T-helper 1 cell treated with Interleukin-12 subunit alpha and Interleukin-12 subunit beta and Interleukin-4 antibody, amounts not matched to agents 30 μg/mL and 1 μg/mL, for 36 hours (primary cell): Measurements from ENCODE around the gene KIRREL3.

ENCODE experiments used
- H3K27ac Mint-ChIP-seq: one replicate; pipeline ENCODE4 v1.8.0; 2021; ENCODE audit warnings: mild to moderate bottlenecking, mixed read lengths
- H3K27me3 Mint-ChIP-seq: one replicate; pipeline ENCODE4 v1.8.0; 2021; ENCODE audit warnings: low read depth, mixed read lengths
- H3K36me3 Mint-ChIP-seq: one replicate; pipeline ENCODE4 v1.8.0; 2021; ENCODE audit warnings: low read depth, mixed read lengths
- H3K4me1 Mint-ChIP-seq: one replicate; pipeline ENCODE4 v1.8.0; 2021; ENCODE audit warnings: low read depth, mixed read lengths
- H3K4me3 Mint-ChIP-seq: one replicate; pipeline ENCODE4 v1.8.0; 2021; ENCODE audit warnings: mild to moderate bottlenecking, moderate library complexity, mixed read lengths
- H3K9me3 Mint-ChIP-seq: one replicate; pipeline ENCODE4 v1.8.0; 2021; ENCODE audit warnings: mixed read lengths

The KIRREL3 gene

DNA sequence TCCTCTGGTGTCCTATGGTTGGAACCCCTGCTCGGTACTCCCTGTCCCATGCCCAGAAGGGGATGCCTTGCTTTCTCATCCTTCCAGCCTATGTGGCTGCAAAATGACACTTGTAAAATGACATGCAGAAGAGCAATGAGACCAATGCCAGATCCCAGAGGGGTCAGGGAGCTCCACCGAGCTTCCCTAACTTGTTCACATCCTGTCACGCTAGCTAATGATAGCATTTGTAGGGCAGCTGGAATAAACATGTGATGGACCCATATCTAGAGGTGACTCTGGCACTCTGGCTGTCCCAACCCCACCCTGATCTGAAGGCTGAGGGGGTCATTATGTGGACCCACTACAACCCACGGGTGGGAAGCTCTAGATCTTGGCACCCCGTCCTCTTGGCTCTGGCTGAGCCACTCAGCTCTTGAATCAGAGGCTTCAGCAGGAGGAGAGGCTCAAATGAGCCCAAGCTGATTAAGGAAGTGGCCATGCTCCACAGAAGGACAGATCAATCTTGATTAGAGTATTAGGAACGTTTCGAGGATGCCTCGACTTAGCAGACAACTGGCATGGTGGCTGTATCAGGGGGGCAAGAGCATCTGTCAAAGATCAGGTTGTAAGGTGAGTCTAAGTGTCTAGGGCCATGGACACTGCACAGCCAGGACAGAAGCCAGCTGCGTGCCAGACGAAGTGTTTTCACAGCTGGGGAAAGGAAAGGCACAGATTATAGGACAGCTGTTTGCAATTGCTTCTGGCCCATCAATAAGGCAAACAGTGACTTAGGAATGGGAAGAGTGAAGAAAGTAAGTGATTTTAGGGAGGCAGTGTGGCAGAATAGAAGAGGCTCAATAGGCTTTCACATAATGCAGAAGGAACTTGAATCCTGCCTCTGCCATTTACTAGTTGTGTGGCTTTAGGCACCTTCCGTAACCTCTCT lies 182.8 kb downstream of the KIRREL3 start:
- Mint-ChIP-seq H3K4me3 (no peak overlapping the region), H3K27me3 (peaks cover 3% of the 10 kb centered on the region)

DNA sequence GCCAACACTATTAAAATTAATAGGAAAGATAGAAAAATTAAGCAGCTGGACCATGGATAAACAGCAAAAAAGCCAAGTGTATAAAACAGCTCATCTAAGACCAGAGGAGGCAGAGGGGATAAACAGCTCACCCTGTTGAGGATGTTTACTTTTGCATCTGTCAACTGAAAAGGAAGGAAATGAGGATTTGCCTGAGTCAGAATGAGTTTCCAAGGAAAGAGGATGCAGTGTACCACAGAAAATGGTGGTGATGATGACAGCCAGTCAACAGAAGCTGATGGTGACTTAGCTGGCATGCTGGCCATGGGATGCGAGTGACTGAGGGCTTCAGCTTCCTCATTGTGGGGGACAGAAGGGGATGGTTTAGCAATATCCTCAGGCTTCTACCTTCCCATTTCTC lies 183.5 kb downstream of the KIRREL3 start:
- H3K27me3 Mint-ChIP-seq: peaks cover 3% of the 10 kb centered on the region
- peaks cover 6% of the 10 kb centered on the region for H3K4me1 Mint-ChIP-seq
- H3K27ac Mint-ChIP-seq: no peak overlapping the region
- no peaks in the 10 kb centered on the region for H3K36me3 Mint-ChIP-seq
- H3K4me3 Mint-ChIP-seq: no peak overlapping the region
- no peaks in the 10 kb centered on the region for H3K9me3 Mint-ChIP-seq

More for the DNA sequence above, 182.8 kb downstream of the KIRREL3 start:
- Mint-ChIP-seq H3K9me3 (no peaks in the 10 kb centered on the region), H3K27ac (no peak overlapping the region), H3K36me3 (no peaks in the 10 kb centered on the region), H3K4me1 (peaks cover 6% of the 10 kb centered on the region)

GRCh38 chr11:126816645-126817044 lies 183.9 kb downstream of the KIRREL3 start:
- no peaks in the 10 kb centered on the region for H3K9me3 Mint-ChIP-seq
- no peaks in the 10 kb centered on the region for H3K36me3 Mint-ChIP-seq
- H3K4me3 Mint-ChIP-seq: no peak overlapping the region
- peaks cover 3% of the 10 kb centered on the region for H3K27me3 Mint-ChIP-seq
- H3K27ac Mint-ChIP-seq: no peak overlapping the region
- H3K4me1 Mint-ChIP-seq: peaks cover 6% of the 10 kb centered on the region

DNA sequence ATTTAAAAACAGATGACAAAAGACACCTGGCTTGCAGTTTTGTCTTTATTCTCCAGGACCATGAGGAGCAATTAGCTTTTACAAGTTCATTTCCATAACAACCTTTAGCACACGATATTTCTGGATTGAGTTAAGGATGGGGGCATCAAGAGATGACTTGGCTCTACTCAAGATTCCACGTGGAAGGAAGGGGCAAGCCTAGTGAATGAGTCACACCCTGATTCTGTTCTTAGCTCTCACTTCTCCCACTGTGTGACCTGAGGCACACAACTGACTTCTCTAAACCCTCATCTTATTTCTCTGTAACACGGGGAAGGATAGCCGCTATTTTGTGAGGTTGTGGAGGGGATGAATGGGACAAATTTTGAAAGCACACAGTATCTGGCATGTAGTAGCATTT lies 185.5 kb downstream of the KIRREL3 start:
- H3K4me1 Mint-ChIP-seq: peaks cover 6% of the 10 kb centered on the region
- H3K27me3 Mint-ChIP-seq: no peaks in the 10 kb centered on the region
- no peak overlapping the region for H3K27ac Mint-ChIP-seq
- H3K9me3 Mint-ChIP-seq: no peaks in the 10 kb centered on the region
- H3K4me3 Mint-ChIP-seq: no peak overlapping the region
- H3K36me3 Mint-ChIP-seq: no peaks in the 10 kb centered on the region

GRCh38 chr11:126810776-126811175 lies 189.8 kb downstream of the KIRREL3 start:
- H3K9me3 Mint-ChIP-seq: no peaks in the 10 kb centered on the region
- no peaks in the 10 kb centered on the region for H3K27me3 Mint-ChIP-seq
- H3K4me3 Mint-ChIP-seq: no peak overlapping the region
- no peaks in the 10 kb centered on the region for H3K4me1 Mint-ChIP-seq
- no peaks in the 10 kb centered on the region for H3K36me3 Mint-ChIP-seq
- H3K27ac Mint-ChIP-seq: no peak overlapping the region

- no peaks in the 10 kb centered on the region for H3K9me3 Mint-ChIP-seq
- no peak overlapping the region for H3K27ac Mint-ChIP-seq
- H3K4me3 Mint-ChIP-seq: no peak overlapping the region
- H3K27me3 Mint-ChIP-seq: no peaks in the 10 kb centered on the region
- no peaks in the 10 kb centered on the region for H3K36me3 Mint-ChIP-seq
- no peaks in the 10 kb centered on the region for H3K4me1 Mint-ChIP-seq
These were observed 190.9 kb downstream of the KIRREL3 start for GRCh38 chr11:126809514-126810289.

- H3K4me1 Mint-ChIP-seq: no peaks in the 10 kb centered on the region
- no peak overlapping the region for H3K27ac Mint-ChIP-seq
- no peaks in the 10 kb centered on the region for H3K9me3 Mint-ChIP-seq
- H3K36me3 Mint-ChIP-seq: no peaks in the 10 kb centered on the region
- H3K27me3 Mint-ChIP-seq: no peaks in the 10 kb centered on the region
- no peak overlapping the region for H3K4me3 Mint-ChIP-seq
These were observed 191.7 kb downstream of the KIRREL3 start for GRCh38 chr11:126808836-126809235.

GRCh38 chr11:126808296-126808695 lies 192.3 kb downstream of the KIRREL3 start:
- Mint-ChIP-seq H3K4me3 (no peak overlapping the region), H3K9me3 (no peaks in the 10 kb centered on the region), H3K27me3 (no peaks in the 10 kb centered on the region), H3K4me1 (no peaks in the 10 kb centered on the region), H3K36me3 (no peaks in the 10 kb centered on the region), H3K27ac (no peak overlapping the region)

DNA sequence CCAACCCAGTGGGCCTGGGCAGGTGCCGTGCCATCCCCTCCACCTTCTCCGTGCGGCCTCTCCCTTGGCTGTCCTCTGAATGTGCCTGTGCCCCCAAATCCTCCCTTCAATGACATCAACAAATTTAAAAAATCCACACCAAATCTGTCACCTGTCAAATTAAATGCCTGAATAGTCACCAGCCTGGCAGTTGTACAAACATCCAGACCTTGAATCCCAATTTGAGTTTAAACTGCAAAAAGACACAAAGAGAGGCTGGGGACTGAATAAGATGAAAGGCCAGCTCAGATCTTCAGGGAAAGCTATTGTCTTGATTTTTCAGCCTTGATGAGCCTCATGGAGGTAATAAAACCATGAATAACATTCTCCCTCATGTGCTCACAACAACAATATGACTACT lies 194.7 kb downstream of the KIRREL3 start:
- H3K4me3 Mint-ChIP-seq: no peak overlapping the region
- no peaks in the 10 kb centered on the region for H3K4me1 Mint-ChIP-seq
- H3K9me3 Mint-ChIP-seq: no peaks in the 10 kb centered on the region
- no peaks in the 10 kb centered on the region for H3K27me3 Mint-ChIP-seq
- no peaks in the 10 kb centered on the region for H3K36me3 Mint-ChIP-seq
- no peak overlapping the region for H3K27ac Mint-ChIP-seq

DNA sequence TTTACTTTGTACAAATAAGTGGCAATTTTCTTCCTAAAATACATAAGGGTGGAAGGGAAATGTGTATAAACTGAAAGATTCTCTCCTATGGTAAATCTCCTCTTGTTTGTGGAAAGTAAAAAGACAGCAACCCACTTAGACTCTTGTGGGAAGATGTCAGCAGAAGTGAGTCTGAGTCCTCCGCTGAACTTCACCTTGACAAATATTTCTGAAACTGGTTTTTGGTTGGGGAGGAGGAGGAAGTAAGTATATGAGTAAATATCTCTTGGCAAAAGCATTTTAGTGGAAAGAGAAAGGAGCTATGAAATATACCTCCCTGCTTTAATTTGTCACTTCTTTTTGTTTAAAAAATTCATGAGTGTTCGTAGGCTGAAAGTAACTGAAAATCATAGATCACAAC lies 196.2 kb downstream of the KIRREL3 start:
- Mint-ChIP-seq H3K27ac (no peak overlapping the region), H3K36me3 (no peaks in the 10 kb centered on the region), H3K4me3 (no peak overlapping the region), H3K9me3 (peaks cover under 1% of the 10 kb centered on the region), H3K27me3 (no peaks in the 10 kb centered on the region), H3K4me1 (no peaks in the 10 kb centered on the region)

GRCh38 chr11:126800009-126800408 lies 200.6 kb downstream of the KIRREL3 start:
- no peaks in the 10 kb centered on the region for H3K27me3 Mint-ChIP-seq
- H3K9me3 Mint-ChIP-seq: peaks cover 6% of the 10 kb centered on the region
- H3K4me3 Mint-ChIP-seq: no peak overlapping the region
- no peak overlapping the region for H3K27ac Mint-ChIP-seq
- H3K36me3 Mint-ChIP-seq: no peaks in the 10 kb centered on the region
- H3K4me1 Mint-ChIP-seq: no peaks in the 10 kb centered on the region

DNA sequence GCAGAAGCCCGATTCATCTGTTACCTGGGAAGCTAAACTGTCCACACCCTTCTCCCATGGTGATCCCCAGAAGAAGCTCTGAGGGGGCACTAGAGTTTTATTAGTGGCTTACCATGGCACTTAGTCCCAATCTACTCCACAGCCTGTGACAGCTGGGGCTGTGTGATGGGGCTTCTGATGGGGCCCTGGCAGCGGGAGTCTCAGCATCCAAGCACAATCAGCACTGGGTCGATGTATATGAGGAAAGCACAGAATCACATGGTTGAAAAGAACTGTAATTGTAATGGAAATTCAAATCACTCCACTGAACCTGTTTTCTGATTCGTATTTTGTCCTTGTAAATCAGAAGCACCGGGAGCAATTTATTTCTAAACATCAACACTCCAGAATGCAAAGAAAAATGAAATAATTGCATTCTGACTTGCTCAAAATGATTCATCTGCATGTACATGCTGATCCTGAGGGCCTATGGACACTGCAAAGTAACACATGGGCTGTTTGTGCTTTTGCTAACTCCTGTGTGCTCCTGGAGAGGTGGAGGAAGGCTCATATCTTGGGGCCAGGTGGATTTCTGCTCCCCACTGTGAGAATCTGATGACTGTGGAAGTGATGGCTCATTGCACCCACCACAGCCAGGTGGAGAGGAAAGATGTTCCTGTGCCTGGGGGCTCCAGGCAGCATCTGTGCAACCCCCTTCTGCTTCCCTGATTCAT lies 203.0 kb downstream of the KIRREL3 start:
- no peaks in the 10 kb centered on the region for H3K4me1 Mint-ChIP-seq
- H3K27me3 Mint-ChIP-seq: no peaks in the 10 kb centered on the region
- H3K36me3 Mint-ChIP-seq: no peaks in the 10 kb centered on the region
- no peak overlapping the region for H3K4me3 Mint-ChIP-seq
- peaks cover 6% of the 10 kb centered on the region for H3K9me3 Mint-ChIP-seq
- no peak overlapping the region for H3K27ac Mint-ChIP-seq

GRCh38 chr11:126793596-126793995 lies 207.0 kb downstream of the KIRREL3 start:
- Mint-ChIP-seq H3K36me3 (no peaks in the 10 kb centered on the region), H3K9me3 (no peaks in the 10 kb centered on the region), H3K4me3 (no peak overlapping the region), H3K27ac (no peak overlapping the region), H3K4me1 (no peaks in the 10 kb centered on the region), H3K27me3 (no peaks in the 10 kb centered on the region)

- Mint-ChIP-seq H3K4me3 (no peak overlapping the region), H3K36me3 (no peaks in the 10 kb centered on the region), H3K27me3 (no peaks in the 10 kb centered on the region), H3K4me1 (no peaks in the 10 kb centered on the region), H3K27ac (no peak overlapping the region), H3K9me3 (no peaks in the 10 kb centered on the region)
These were observed 208.6 kb downstream of the KIRREL3 start for GRCh38 chr11:126791991-126792390.
